ENCODE data around the gene DKK3.
"Not testable (repeated sequence)": the region's sequence is repeated elsewhere in the genome, so short reads cannot be mapped to it uniquely, and the experiment has no call there.

DKK3 gene

GRCh38 chr11:12007769-12008737 is at the start of gene DKK3:
Gene DKK3 (minus strand): TSS chr11:12008626. CDS start chr11:12008582, 44 bp downstream.
- DNase-seq = no peak

GRCh38 chr11:12057299-12057980 is 49.0 kb upstream of the DKK3 start:
- no peak for DNase-seq

GRCh38 chr11:12056119-12056518 is 47.7 kb upstream of the DKK3 start:
- no peak for DNase-seq

DNA sequence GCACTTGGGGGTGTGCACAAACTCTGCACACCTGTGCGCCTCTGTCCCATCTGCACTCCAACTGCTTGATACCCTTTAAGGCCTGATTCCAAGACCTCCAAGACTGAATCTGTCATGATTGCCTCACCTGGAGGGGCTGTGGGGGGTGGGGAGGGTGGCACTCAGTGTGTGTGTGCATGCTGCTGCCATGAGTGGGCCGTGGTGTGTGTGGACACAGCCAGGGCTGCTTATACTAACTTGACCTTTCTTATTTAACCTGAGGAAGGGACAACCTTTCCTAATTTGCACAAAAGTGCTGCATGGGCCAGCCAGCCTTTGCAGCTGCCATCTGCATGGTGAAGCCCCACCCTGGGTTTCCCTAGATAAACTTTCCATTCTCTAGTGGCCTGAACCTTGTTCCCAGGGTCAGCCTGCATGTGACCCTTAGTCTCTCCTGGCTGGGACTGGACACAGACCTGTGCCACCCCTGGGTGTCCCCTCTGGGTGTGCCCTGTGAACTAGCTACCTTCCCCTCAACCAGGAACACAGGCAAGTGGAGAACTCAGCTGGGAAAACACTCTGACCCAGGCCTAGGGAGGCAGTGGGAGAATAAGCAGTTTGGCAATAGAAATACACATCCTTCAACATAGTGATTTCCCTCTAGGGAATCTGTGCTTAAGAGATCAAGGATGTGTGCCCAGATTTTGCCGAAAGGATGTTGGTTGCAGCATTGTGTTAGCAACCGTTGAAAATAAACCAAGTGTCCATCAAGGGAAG is 45.4 kb upstream of the DKK3 start:
- DNase-seq = no peak

GRCh38 chr11:12052676-12053605 is 44.5 kb upstream of the DKK3 start:
- DNase-seq = no peak

GRCh38 chr11:12051287-12051662 is 42.8 kb upstream of the DKK3 start:
- DNase-seq = no peak

DNA sequence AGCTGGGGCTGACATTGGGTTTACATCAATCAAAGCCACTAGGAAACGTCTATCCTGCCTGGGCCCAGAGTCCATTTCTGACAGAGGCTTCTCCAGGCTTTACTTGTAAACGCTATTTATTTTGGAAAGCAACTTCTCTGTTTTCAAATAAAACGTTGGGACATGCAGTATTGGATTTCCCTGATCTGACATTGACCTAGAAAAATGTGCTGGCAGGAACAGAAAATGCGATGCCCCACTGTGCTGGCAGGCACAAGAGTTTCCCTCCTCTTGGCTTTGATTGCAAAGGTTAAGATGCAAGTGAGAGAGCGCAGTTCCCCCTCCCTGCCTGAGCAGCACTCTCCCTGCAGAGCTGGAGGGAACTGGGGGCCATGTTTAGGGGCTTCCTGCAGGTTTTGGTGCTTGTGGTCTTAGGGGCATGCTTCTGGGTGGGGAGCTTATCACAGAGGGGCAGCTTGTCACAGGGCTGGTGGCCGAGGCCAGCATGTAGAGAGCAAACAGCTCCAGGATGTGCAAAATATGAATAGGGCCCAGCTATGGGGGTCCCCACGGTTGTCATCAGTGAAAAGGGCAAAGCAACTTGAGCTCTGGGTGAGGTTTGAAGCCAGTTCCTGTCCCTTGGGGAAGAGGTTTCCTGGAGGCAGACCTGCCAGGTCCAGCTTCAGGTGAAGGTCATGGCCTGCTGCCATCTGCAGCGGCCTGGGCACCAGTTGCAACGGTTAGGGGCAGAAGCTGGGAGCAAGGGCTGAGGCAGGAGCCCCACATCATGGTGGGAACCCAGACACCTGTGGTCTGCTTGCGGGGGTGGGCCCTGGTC is 42.3 kb upstream of the DKK3 start:
- peak; percentile 27 for DNase-seq

GRCh38 chr11:12048936-12049790 is 40.7 kb upstream of the DKK3 start:
- DNase-seq = peak; percentile 43

DNA sequence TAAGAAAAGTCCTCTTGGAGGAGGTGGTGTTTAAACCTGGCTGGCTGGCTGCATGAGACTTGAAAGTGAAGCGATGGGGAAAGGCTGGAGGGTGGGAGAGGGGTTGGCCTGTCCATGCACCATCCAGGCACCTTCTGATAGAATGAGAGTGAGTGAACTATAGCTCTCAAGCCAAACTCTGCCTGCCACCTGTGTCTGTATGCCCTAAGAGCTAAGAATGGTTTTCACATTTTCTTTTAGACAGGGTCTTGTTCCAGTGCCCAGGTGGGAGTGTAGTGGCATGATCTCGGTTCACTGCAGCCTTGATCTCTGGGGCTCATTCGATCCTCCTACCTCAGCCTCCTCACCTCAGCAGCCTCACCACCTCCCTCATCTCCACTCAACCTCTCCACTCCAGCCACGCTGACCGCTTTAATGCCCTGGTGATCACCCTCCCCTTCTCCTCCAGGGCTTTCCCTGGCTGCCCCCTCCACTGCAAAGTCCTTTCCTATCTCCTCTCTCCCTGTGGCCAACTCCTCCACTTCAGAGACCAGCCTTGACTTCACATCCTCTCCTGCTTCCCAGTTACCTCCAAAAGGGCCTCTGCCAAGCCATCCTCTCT is 38.3 kb upstream of the DKK3 start:
- DNase-seq = no peak

DNA sequence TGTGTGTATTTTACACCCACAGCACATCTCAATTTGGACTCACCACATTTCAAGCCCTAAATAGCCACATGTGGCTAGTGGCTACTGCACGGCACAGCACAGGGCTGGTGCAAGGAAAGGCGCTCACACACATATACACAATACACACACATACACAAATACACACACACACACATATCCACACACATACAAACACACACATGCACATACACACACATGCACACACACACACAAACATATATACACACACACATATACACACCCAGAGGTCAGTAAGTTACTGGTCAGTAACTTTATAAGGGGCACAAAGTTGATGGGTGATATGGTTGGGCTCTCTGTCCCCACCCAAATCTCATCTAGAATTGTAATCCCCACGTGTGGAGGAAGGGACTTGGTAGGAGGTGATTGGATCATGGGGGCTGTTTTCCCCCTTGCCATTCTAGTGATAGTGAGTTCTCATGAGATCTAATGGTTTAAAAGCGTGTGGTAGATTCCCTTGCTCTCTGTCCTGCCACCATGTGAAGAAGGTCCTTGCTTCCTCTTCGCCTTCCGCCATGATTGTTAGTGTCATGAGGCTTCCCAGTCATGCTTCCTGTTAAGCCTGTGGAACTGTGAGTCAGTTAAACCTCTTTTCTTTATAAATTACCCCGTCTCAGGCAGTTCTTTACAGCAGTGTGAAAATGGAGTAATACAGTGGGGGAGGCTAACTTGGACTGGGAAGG is 37.6 kb upstream of the DKK3 start:
- DNase-seq = no peak

DNA sequence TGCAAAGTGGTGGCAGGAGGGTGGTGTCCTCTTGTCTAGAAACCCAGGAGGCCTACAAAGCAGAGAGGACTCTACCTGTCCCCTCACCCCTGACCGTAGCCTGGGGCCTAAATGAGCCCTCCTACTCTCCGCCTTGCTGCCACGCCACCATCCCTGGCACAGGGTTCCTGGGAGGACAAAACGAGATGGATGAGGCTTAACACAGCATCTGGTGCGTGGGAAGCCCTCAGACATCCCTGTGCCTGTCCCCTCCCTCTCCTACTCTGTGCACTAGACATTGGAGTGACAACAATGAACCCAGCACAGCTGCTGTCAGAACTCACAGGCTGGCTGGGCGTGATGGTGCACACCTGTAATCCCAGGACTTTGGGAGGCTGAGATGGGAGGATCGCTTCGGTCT is 36.4 kb upstream of the DKK3 start:
- DNase-seq = no peak

GRCh38 chr11:12043959-12044791 is 35.7 kb upstream of the DKK3 start:
- DNase-seq = peak; percentile 81

- no peak for DNase-seq
These were observed 34.8 kb upstream of the DKK3 start for GRCh38 chr11:12043221-12043620.

DNA sequence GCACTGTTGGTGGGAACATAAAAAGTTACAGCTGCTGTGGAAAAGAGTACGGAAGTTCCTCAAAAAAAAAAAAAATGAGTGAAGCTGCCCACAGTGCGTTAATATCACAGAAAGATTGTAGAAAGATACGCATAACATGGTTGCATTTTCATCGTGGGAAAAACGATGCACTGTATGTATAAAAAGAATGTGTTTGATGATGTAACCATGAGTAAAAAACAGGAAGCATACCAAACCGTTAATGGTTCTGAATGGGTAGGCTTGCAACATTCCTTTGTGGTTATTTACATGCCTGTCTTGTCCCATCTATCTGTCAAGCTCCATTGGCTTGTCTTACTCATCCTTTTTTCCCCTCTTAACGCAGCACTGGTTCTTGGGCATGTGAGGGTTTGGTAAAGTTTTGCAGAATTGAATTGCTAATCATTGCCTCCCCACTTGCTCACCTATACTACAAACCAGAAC is 33.8 kb upstream of the DKK3 start:
- DNase-seq = peak; percentile 65

DNA sequence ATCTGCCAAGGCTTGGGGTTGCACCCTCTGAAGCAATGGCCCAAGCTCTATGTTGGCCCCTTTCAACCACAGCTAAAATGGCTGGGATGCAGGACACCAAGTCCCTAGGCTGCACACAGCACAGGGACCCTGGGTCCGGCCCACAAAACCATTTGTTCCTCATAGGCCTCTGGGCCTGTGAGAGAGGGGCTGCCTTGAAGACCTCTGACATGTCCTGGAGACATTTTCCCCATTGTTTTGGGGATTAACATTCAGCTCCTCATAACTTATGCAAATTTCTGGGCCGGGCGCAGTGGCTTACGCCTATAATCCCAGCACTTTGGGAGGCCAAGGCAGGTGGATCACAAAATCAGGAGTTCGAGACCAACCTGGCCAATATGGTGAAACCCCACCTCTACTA is 32.3 kb upstream of the DKK3 start:
- DNase-seq = not testable (repeated sequence)

DNA sequence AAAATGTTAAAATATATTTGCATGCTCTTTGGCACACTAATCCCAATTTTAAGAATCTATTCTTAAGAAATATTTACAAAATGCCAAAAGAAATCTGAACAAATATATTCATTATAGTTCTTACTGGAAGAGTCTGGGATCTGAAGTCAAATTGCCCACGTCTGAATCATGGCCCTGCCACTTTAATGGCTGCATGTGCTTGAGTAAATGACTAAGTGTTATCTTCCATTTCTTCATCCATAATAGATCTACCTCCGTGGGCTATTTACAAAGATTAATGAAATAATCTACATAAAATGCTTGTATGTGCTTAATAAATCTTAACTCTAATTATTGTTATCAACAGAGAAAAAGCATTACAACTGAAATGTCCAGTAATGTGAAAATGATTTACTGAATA is 24.5 kb upstream of the DKK3 start:
- no peak for DNase-seq

- DNase-seq = no peak
These were observed 23.6 kb upstream of the DKK3 start for GRCh38 chr11:12031856-12032544.

Data from hematopoietic multipotent progenitor cell treated with erythropoietin and hydrocortisone succinate and interleukin-3 and kit ligand, for 6 days (in vitro differentiated cells).